CD4-positive, CD25-positive, alpha-beta regulatory T cell (primary cell): ENCODE results near the gene AVPR1B. TPM values are rescaled to one million over a fixed set of nuclear protein-coding genes. Genes with fewer than 3 reads are reported as not detected.

ENCODE experiments used
- ATAC-seq, 2 donors: fragments of 150-1000 bp; cut with Tn5 transposase; one replicate each; pipeline ENCODE4 v1.10.0; 2021; ENCODE audit warnings: low read depth in 2 of 2, moderate number of reproducible peaks in 2 of 2, moderate library complexity in 1 of 2
- DNase-seq, 3 donors: peaks; one replicate each; pipeline versions ENCODE4 v3.0.0 to v3.0.0-alpha.2; 2012 to 2022; ENCODE audit warnings: mixed read lengths in 1 of 3
- H3K27ac ChIP-seq: one replicate; pipeline ENCODE4 v1.7.0; 2013; ENCODE audit warnings: mild to moderate bottlenecking, low read length; ENCODE audit not compliant: insufficient read depth, poor library complexity, severe bottlenecking
- H3K27me3 ChIP-seq: one replicate; pipeline ENCODE4 v1.7.0; 2013; ENCODE audit warnings: low read length; ENCODE audit not compliant: control insufficient read depth, insufficient read depth
- H3K36me3 ChIP-seq: one replicate; pipeline ENCODE4 v1.7.0; 2013; ENCODE audit warnings: mild to moderate bottlenecking, low read length, moderate library complexity; ENCODE audit not compliant: control insufficient read depth, insufficient read depth
- H3K4me1 ChIP-seq: 2 replicates; pipeline ENCODE4 v1.7.0; 2013; ENCODE audit warnings: mild to moderate bottlenecking, low read length; ENCODE audit not compliant: insufficient read depth, control insufficient read depth, poor library complexity, severe bottlenecking
- H3K4me3 ChIP-seq: one replicate; pipeline ENCODE4 v1.7.0; 2013; ENCODE audit warnings: low read depth, mild to moderate bottlenecking, low read length, moderate library complexity
- H3K9me3 ChIP-seq, 2 experiments: 1 replicate in 1 of 2; 2 replicates in 1 of 2; pipeline ENCODE4 v1.7.0; 2013; ENCODE audit warnings: low read length in 2 of 2, mild to moderate bottlenecking in 1 of 2, moderate library complexity in 1 of 2; ENCODE audit not compliant: control insufficient read depth in 2 of 2
- H3K27ac Mint-ChIP-seq, 3 donors: one replicate each; pipeline ENCODE4 v1.8.0; 2020 to 2022; ENCODE audit warnings: mild to moderate bottlenecking in 3 of 3, mixed read lengths in 3 of 3, moderate library complexity in 2 of 3
- H3K27me3 Mint-ChIP-seq: one replicate; pipeline ENCODE4 v1.8.0; 2022; ENCODE audit warnings: mild to moderate bottlenecking, mixed read lengths
- H3K36me3 Mint-ChIP-seq: one replicate; pipeline ENCODE4 v1.8.0; 2020; ENCODE audit warnings: mixed read lengths
- H3K4me1 Mint-ChIP-seq, 4 donors: one replicate each; pipeline ENCODE4 v1.8.0; 2020 to 2022; ENCODE audit warnings: mixed read lengths in 4 of 4, mild to moderate bottlenecking in 1 of 4
- H3K4me3 Mint-ChIP-seq, 4 donors: one replicate each; pipeline ENCODE4 v1.8.0; 2020 to 2022; ENCODE audit warnings: mild to moderate bottlenecking in 4 of 4, mixed read lengths in 4 of 4, moderate library complexity in 3 of 4
- H3K9me3 Mint-ChIP-seq, 7 donors: one replicate each; pipeline ENCODE4 v1.8.0; 2020 to 2022; ENCODE audit warnings: mixed read lengths in 7 of 7, mild to moderate bottlenecking in 3 of 7, moderate library complexity in 2 of 7
- polyA plus RNA-seq, 4 donors: library from polyadenylated mRNA; unstranded; fragments of 300-500 nt; fragmentation: Illumina TruSeq; gene quantifications; one replicate each; pipeline ENCODE4 v1.2.3, GENCODE V29; 2021
- total RNA-seq: library from RNA; stranded (reverse); gene quantifications from one replicate; pipeline ENCODE4 v1.2.3, GENCODE V29; 2022

AVPR1B gene
- total and polyA plus RNA-seq, 5 donors from 2014 or later = not detected

- no peaks in the 10 kb centered on the region for H3K9me3 Mint-ChIP-seq
- peaks cover 0 to 3% (median 0%) of the 10 kb centered on the region in 4 donors for H3K4me1 Mint-ChIP-seq
- no peak for ATAC-seq
- no peak overlapping the region for H3K27ac ChIP-seq
- H3K36me3 ChIP-seq = no peaks in the 10 kb centered on the region
- H3K27me3 ChIP-seq = no peaks in the 10 kb centered on the region
- no peak overlapping the region for H3K4me3 Mint-ChIP-seq
- no peaks in the 10 kb centered on the region for H3K9me3 ChIP-seq
- no peak overlapping the region for H3K27ac Mint-ChIP-seq
- peaks cover 46% of the 10 kb centered on the region for H3K27me3 Mint-ChIP-seq
- H3K36me3 Mint-ChIP-seq = no peaks in the 10 kb centered on the region
- no peaks in the 10 kb centered on the region for H3K4me1 ChIP-seq
- H3K4me3 ChIP-seq = no peak overlapping the region
- DNase-seq = no peak
These were observed 6.4 kb downstream of the AVPR1B start for GRCh38 chr1:206110820-206111219.

DNA sequence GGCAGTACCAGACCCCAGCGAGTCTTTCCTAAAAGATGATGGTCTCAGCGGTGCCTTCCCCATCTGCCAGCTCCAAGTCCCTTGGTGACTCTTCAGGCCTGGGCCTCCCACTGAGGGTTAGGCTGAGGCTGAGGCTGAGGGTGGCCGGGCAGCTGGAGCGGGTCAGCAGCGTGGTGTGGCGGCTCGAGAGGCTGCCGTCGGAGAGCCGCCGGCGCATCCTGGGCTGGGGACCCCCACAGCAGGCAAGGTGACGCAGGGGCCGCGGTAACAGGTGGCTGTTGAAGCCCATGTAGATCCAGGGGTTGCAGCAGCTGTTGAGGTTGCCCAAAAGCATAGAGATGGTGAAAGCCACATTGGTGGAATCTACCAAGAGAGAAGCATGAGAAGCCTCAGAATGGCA lies 7.0 kb downstream of the AVPR1B start:
- Mint-ChIP-seq H3K4me1 (peaks cover 0 to 4% (median 0%) of the 10 kb centered on the region in 4 donors), H3K27ac (no peak overlapping the region), H3K27me3 (peaks cover 49% of the 10 kb centered on the region), H3K36me3 (no peaks in the 10 kb centered on the region), H3K4me3 (no peak overlapping the region), H3K9me3 (no peaks in the 10 kb centered on the region)
- ATAC-seq = no peak
- Histone ChIP-seq H3K27me3 (no peaks in the 10 kb centered on the region), H3K9me3 (no peaks in the 10 kb centered on the region), H3K27ac (no peak overlapping the region), H3K36me3 (no peaks in the 10 kb centered on the region), H3K4me3 (no peak overlapping the region), H3K4me1 (no peaks in the 10 kb centered on the region)
- no peak for DNase-seq

- no peak overlapping the region for H3K4me3 Mint-ChIP-seq
- H3K9me3 Mint-ChIP-seq = no peaks in the 10 kb centered on the region
- no peaks in the 10 kb centered on the region for H3K9me3 ChIP-seq
- H3K27ac Mint-ChIP-seq = no peak overlapping the region
- peaks cover 46% of the 10 kb centered on the region for H3K27me3 Mint-ChIP-seq
- H3K27ac ChIP-seq = no peak overlapping the region
- H3K4me1 Mint-ChIP-seq = peaks cover 0 to 4% (median 0%) of the 10 kb centered on the region in 4 donors
- no peaks in the 10 kb centered on the region for H3K4me1 ChIP-seq
- no peak overlapping the region for H3K4me3 ChIP-seq
- no peaks in the 10 kb centered on the region for H3K27me3 ChIP-seq
- H3K36me3 Mint-ChIP-seq = no peaks in the 10 kb centered on the region
- H3K36me3 ChIP-seq = no peaks in the 10 kb centered on the region
- no peak for ATAC-seq
- no peak for DNase-seq
These were observed 7.5 kb downstream of the AVPR1B start for GRCh38 chr1:206109718-206110117.

DNA sequence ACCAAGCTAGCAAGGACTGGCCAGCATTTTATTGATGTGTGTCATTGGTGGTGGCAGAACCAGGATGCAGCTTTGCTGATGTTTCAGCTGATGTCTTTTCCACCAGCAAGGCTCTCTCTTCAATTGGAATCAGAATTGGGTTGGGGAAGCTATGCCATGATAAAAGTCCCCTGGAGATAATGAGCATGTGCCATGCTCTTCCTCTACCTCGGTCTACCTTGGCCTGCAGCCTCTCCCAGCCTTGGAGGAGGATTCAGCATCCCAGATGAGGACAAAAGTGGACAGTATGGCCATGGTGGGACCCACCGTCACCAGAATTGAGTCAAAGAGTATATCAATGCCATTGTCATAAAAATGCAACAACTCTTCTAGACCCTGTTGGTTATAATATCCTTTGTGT lies 8.6 kb downstream of the AVPR1B start:
- H3K27ac ChIP-seq = no peak overlapping the region
- H3K36me3 Mint-ChIP-seq = no peaks in the 10 kb centered on the region
- no peak overlapping the region for H3K4me3 ChIP-seq
- H3K36me3 ChIP-seq = no peaks in the 10 kb centered on the region
- H3K27me3 Mint-ChIP-seq = peaks cover 36% of the 10 kb centered on the region
- H3K27me3 ChIP-seq = no peaks in the 10 kb centered on the region
- H3K4me3 Mint-ChIP-seq = no peak overlapping the region
- DNase-seq = no peak
- ATAC-seq = no peak
- H3K9me3 ChIP-seq = no peaks in the 10 kb centered on the region
- peaks cover 0 to 4% (median 0%) of the 10 kb centered on the region in 4 donors for H3K4me1 Mint-ChIP-seq
- no peaks in the 10 kb centered on the region for H3K4me1 ChIP-seq
- no peaks in the 10 kb centered on the region for H3K9me3 Mint-ChIP-seq
- H3K27ac Mint-ChIP-seq = no peak overlapping the region

DNA sequence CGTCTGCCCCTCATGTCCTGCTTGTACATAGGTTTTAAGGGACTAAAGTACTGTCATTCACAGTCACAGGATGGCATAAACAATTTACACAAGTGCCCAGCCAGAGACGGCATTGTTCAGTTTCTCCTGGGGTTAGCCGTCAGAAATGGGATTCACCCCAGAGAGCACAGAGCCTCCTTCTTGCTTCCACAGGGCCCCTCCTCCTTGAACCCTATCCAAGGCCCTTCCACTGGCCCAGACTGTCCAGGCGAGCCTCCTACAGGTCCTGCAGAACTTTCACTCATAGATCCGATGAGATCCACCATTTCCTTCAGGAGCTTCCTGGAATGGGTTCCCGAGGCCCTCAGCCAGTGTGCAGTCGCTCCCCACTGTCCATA lies 10.0 kb downstream of the AVPR1B start:
- Histone ChIP-seq H3K27me3 (no peaks in the 10 kb centered on the region), H3K4me1 (no peaks in the 10 kb centered on the region), H3K27ac (no peak overlapping the region), H3K4me3 (no peak overlapping the region), H3K36me3 (no peaks in the 10 kb centered on the region), H3K9me3 (no peaks in the 10 kb centered on the region)
- no peaks in the 10 kb centered on the region for H3K36me3 Mint-ChIP-seq
- H3K27ac Mint-ChIP-seq = no peak overlapping the region
- H3K4me3 Mint-ChIP-seq = no peak overlapping the region
- DNase-seq (no peak), ATAC-seq (no peak)
- no peaks in the 10 kb centered on the region for H3K9me3 Mint-ChIP-seq
- H3K27me3 Mint-ChIP-seq = peaks cover 30% of the 10 kb centered on the region
- peaks cover 0 to 4% (median 0%) of the 10 kb centered on the region in 4 donors for H3K4me1 Mint-ChIP-seq

DNA sequence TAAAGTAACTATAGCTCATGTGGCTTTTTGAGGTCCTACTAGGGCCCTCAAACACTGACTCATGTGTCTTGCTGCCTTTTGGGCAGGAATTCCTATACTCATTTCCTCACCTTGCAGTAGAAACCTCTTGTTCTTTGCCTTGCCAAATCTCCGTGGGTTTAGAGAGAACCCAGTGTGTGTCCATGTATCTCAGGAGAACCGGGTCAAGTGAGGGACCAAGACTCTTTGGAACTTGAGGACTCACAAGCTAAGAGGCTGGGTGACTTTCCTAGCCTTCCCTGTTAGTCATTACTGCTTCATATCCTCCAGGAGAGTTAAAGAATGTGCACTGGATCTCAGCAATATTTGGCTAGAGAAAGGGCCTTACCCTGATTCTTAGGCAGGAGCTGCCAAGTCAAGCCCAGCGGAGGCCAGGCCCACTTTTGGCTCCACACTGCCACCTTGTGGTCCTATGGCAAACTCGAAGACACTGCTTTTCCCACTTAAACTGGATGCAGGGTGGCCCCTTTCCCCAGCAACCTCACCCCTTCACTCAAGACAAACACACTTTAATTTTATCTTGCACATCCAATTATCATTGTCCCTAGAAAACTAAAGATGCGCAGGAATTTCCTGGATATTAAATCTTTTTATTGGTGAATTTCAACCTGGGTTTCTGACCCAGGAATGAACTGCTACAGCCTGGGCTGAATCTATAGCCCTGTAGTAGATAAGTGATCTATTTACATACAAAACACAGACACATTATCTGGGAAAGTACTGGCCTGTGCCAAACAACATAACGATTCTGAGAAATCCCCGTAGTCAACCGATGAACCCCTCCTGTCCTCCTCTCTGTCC lies 10.6 kb downstream of the AVPR1B start:
- DNase-seq = peak; percentile 44 to 79 (median 69)
- Mint-ChIP-seq H3K4me1 (peaks cover 0 to 4% (median 0%) of the 10 kb centered on the region in 4 donors), H3K27ac (no peak overlapping the region), H3K4me3 (no peak overlapping the region), H3K36me3 (no peaks in the 10 kb centered on the region), H3K9me3 (no peaks in the 10 kb centered on the region), H3K27me3 (peaks cover 28% of the 10 kb centered on the region)
- peaks cover under 1% of the 10 kb centered on the region for H3K27me3 ChIP-seq
- peak; percentile 71 to 79 for ATAC-seq
- H3K27ac ChIP-seq = no peak overlapping the region
- H3K36me3 ChIP-seq = no peaks in the 10 kb centered on the region
- H3K4me3 ChIP-seq = no peak overlapping the region
- H3K4me1 ChIP-seq = no peaks in the 10 kb centered on the region
- H3K9me3 ChIP-seq = no peaks in the 10 kb centered on the region

- Histone ChIP-seq H3K4me3 (no peak overlapping the region), H3K27me3 (peaks cover 6% of the 10 kb centered on the region), H3K4me1 (no peaks in the 10 kb centered on the region), H3K27ac (no peak overlapping the region), H3K36me3 (no peaks in the 10 kb centered on the region), H3K9me3 (no peaks in the 10 kb centered on the region)
- H3K4me3 Mint-ChIP-seq = no peak overlapping the region
- H3K9me3 Mint-ChIP-seq = no peaks in the 10 kb centered on the region
- ATAC-seq (no peak), DNase-seq (no peak)
- no peak overlapping the region for H3K27ac Mint-ChIP-seq
- H3K27me3 Mint-ChIP-seq = peaks cover 32% of the 10 kb centered on the region
- no peaks in the 10 kb centered on the region for H3K36me3 Mint-ChIP-seq
- peaks cover 0 to 4% (median 0%) of the 10 kb centered on the region in 4 donors for H3K4me1 Mint-ChIP-seq
These were observed 11.7 kb downstream of the AVPR1B start for GRCh38 chr1:206105464-206105995.

- Mint-ChIP-seq H3K36me3 (no peaks in the 10 kb centered on the region), H3K27ac (no peak overlapping the region), H3K27me3 (peaks cover 24% of the 10 kb centered on the region), H3K9me3 (no peaks in the 10 kb centered on the region), H3K4me3 (no peak overlapping the region), H3K4me1 (peaks cover 0 to 4% (median 0%) of the 10 kb centered on the region in 4 donors)
- Histone ChIP-seq H3K36me3 (no peaks in the 10 kb centered on the region), H3K4me3 (no peak overlapping the region), H3K27me3 (peaks cover 10% of the 10 kb centered on the region), H3K4me1 (no peaks in the 10 kb centered on the region), H3K27ac (no peak overlapping the region), H3K9me3 (no peaks in the 10 kb centered on the region)
- ATAC-seq (no peak), DNase-seq (no peak)
These were observed 13.2 kb downstream of the AVPR1B start for GRCh38 chr1:206103979-206104378.
